VCaP (cell line): ENCODE data around the gene HAND1.
A peak's percentile ranks its signal among the peaks of the same experiment; 100 is the strongest.

Experiments
- H3K27ac ChIP-seq: fragments of 450-650 bp; 2 replicates; pipeline ENCODE4 v1.5.1; 2017
- CTCF ChIP-seq: fragments of 450-650 bp; conservative IDR thresholded peaks from 2 replicates; pipeline ENCODE4 v1.5.1; 2017; ENCODE audit warnings: mild to moderate bottlenecking, moderate library complexity

Gene HAND1

DNA sequence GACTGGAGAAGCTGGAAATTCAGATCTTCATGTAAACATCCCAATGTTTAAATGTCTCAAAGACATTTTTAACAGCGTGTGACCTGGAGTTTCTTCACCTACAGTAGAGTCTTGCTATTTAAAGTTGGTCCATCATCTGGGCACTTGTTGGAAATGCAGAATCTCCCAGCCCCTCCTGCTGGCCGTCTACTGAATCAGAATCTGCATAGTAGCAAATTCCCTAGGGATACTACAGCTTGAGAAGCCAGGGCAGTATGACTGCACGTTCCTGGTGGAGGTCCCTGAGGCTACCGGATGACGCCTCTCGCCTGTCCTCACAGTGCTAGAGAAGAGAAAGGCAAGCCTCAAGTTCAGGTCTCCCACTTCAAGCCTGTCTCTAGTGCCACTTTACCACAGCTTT, 16.5 kb downstream of the HAND1 start:
- H3K27ac ChIP-seq, result no peak overlapping the region
- peak; percentile 32; the same call in 1 of the 2 replicates for TF ChIP-seq CTCF

GRCh38 chr5:154460172-154460571, 17.9 kb downstream of the HAND1 start:
- H3K27ac ChIP-seq, result no peak overlapping the region
- no peak for TF ChIP-seq CTCF

GRCh38 chr5:154459015-154459414, 19.0 kb downstream of the HAND1 start:
- no peak for TF ChIP-seq CTCF
- H3K27ac ChIP-seq, result no peak overlapping the region

DNA sequence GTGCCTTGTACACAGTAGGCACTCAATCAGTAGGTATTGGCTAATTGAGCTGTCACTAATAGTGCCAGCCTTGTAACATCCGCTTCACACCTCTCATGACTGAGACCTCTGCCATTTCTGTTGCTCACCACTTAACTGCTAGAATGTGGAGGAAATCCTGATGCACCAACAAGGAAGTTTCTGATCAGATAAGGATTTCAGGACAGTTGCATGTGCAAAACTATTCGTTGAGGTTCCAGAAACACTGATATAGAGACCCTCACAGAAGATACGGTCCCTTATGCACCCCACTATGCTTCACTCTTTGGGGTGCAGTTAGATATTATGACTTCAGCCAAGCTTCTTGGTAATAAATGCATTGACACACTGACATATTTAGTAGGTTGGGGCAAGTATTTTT, 21.5 kb downstream of the HAND1 start:
- no peak for TF ChIP-seq CTCF
- H3K27ac ChIP-seq, result no peak overlapping the region

GRCh38 chr5:154455585-154455984, 22.4 kb downstream of the HAND1 start:
- TF ChIP-seq CTCF, result no peak
- no peak overlapping the region for H3K27ac ChIP-seq

- no peak overlapping the region for H3K27ac ChIP-seq
- no peak for TF ChIP-seq CTCF
Measured at GRCh38 chr5:154451957-154452356, 26.1 kb downstream of the HAND1 start.

- TF ChIP-seq CTCF, result no peak
- no peak overlapping the region for H3K27ac ChIP-seq
Measured at GRCh38 chr5:154449786-154450185, 28.2 kb downstream of the HAND1 start.
